Activated T-cell treated with anti-CD3 and anti-CD28 coated beads, Interleukin-2, amount 50 U/mL, for 48 hours (primary cell): ENCODE measurements around the gene CUX1.
"Not testable (repeated sequence)": the region's sequence is repeated elsewhere in the genome, so short reads cannot be mapped to it uniquely, and the experiment has no call there.

ENCODE experiments used
- DNase-seq, 2 experiments: peaks; one replicate each; pipeline ENCODE4 v3.0.0-alpha.2; 2020

CUX1 gene

DNA sequence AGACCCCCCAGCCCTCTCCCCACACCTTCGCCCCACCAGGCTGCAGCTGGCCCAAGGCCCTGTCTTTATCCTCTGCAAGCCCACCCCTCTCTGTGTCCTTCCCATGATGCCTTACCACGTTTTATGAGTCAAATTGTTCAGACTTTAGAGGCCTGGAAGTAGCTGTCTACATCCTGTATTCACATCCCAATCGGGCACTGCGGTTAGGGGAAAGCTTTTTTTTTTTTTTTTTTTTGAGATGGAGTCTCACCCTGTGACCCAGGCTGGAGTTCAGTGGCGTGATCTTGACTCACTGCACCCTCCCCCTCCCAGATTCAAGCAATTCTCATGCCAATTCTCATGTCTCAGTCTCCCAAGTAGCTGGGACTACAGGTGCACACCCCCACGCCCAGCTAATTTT is 347.7 kb downstream of the CUX1 start:
- no peak for DNase-seq

GRCh38 chr7:102167254-102167653 is 349.8 kb downstream of the CUX1 start:
- DNase-seq: no peak

DNA sequence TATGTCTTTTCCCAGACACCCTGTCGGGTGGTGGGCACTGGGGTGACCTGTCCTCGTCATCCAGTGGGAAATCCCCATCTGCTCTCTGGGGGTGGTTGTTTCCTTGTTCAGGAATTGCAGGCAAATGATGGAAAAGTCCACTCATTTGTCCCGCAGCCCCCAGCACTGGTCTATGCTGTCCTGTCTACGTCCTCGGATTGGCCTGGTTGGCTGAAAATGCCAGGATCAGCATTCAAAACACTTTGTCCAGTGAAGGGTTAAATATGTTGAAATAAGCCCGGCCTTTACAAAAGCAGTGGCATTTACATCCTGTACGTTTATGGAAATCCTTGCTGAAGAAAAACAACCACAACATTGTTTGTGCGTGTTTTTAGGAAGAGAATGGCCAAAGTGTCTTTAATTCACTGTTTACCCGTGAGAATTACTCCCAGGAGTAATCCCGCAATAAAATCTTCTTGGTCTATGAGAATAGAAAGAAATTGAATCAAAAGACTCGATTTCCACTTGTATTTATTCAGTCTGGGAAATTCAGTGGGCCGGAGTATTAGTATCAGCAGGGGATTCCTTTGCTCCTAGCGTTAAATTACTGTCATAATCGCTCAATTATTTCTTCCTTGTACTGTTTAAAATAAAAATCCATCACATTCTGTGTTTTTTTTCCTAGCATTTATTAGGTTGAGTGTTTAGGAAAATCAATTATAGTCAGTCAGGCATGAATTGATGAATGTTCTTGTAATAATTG is 352.4 kb downstream of the CUX1 start:
- no peak for DNase-seq

DNA sequence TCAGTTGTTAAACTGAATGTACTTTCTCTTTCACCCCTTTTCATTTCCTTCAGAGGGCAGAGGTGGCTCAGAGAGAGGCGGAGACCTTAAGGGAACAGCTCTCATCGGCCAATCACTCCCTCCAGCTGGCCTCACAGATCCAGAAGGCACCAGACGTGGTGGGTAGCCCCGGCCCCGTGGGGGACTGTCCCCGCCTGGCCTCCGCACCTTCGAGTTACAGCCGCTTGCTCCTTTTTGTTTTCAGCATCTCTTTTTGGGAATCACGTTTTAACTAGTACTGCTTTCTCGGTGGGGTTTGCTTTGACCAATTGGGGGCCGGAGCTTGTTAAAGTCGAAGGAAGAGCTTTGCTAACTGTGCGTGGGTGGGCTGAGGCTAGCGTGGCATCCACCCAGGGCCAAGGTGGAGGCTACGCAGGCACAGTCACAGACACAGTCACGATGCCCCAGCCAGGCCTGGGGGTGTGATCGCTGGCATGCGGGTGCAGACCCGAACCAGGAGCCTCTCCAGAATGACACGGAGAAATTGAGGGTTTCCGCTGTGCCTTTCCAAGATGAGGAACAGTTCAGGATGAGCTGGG is 353.1 kb downstream of the CUX1 start:
- no peak for DNase-seq

GRCh38 chr7:102173669-102174068 is 356.2 kb downstream of the CUX1 start:
- DNase-seq: no peak

DNA sequence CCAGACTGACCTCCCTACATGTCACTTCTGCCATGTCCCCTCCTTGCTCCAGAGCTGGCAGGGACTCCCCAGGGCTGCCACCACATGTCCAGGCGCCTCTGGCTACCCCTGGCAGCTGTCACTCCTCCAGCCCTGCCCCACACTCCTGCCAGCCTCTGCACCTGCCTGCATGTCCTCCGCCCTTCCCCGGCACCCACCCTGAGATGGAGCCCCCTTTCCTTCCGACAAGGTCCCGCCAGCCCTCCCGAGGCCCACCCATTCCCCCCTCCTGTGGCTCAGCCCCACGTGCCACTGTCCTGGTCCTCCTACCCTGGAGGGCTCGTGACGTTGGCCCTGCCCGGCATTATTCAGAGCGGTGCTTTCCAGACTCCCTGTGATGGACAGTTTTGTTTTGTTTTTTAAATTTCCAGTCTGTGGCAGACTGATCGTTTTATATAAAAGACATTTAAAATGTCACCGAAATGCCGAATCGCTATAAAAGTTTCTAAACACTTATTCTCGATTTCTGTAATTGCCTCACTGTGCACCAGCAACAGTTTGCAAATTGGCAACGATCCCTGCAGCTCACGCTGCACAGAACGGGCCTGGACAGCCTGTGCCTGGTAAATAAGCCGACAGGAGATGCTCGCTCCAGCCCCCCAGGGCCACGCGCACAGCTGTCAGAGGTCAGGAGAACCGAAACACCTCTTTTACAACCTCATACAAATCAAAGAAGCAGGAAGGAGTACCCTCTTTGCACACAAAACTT is 358.2 kb downstream of the CUX1 start:
- no peak for DNase-seq

GRCh38 chr7:102178410-102178809 is 361.0 kb downstream of the CUX1 start:
- DNase-seq: no peak

DNA sequence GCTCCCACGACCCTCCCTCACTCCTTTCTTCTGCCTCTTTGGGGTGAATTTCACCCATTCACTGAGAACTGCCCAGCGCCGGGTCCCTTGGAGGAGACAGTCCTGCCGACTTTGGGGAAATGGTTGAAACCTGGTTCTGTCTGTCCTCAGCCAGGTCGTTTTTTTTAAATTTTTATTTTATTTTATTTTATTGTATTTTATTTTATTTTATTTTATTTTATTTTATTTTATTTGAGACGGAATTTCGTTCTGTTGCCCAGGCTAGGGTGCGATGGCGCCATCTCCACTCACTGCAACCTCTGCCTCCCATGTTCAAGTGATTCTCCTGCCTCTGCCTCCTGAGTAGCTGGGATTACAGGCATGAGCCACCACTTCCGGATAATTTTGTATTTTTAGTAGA is 363.3 kb downstream of the CUX1 start:
- DNase-seq: no peak

- DNase-seq: no peak
These were observed 364.1 kb downstream of the CUX1 start for GRCh38 chr7:102181517-102181916.

DNA sequence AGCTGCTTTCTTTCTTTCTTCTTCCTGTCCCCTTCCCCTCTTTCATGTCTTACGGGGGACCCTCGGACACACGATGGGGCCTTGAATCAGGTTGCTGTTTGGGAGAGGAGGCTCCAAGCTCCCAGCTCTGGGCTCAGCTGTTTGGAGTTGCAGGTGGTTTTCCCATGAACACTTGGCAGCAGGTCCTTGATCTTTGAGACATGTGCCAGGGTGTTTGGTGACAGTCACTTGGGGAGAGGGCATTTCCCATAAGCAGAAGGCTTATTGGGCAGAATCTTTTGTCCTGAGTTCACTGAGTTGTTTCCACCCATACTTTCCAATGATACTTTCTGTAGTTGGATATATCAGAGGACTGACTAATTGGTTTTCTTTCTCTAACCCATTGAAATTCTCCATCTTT is 364.6 kb downstream of the CUX1 start:
- DNase-seq: no peak

GRCh38 chr7:102183848-102184247 is 366.4 kb downstream of the CUX1 start:
- not testable (repeated sequence) for DNase-seq

DNA sequence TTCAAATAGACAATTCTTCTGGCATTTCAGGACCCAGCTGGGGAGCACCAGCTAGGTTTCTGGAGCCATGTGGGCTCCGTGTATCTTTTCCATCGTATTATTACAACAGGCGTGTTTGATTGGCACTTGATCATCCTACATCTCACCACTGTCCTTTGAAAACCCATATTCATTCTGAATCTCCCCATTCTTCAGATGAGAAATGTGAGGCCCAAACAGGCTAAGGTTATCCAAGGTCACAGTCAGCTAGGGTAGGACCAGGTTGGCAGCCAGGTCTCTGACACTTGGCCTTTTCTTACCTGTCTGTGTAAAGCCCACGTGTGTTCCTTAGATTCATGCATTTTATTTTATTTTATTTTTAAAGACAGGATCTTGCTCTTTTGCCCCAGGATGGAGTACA is 366.9 kb downstream of the CUX1 start:
- DNase-seq: no peak

DNA sequence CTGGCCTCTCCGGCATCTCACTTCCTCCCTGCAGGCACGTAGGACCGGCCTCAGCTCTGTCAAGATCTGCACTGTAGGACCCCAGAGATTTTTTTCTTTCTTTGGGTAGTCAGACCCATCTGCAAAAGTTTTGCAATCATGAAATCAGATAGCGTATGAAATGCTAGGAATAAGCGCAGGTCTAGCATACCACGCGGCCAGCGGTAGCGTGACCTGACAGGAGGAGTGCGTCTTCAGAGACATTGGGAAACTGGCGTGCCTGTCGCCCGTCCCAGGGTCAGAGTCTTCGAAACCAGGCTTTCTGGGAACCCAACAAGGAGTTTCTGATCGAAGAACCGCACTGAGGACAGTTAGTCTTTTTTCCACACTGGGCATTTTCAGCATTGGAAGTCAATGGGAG is 368.4 kb downstream of the CUX1 start:
- DNase-seq: no peak

DNA sequence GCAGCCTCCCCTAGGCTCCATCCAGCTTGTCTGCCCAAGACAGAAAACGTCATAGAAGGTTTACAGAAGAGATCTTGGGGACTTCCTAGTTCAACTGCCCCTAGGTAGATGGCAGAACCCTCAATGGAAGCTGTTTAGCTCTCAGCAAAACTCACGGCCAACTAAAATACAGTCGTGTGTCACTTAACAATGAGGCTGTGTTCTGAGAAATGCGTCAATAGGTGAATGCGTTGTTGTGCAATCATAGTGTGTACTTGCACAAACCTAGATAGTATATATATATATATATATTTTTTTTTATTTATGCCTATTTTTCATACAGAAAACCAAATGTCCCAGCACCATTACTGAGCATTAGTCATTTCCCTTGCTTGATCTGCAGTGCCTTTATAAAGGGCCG is 368.9 kb downstream of the CUX1 start:
- DNase-seq: no peak

DNA sequence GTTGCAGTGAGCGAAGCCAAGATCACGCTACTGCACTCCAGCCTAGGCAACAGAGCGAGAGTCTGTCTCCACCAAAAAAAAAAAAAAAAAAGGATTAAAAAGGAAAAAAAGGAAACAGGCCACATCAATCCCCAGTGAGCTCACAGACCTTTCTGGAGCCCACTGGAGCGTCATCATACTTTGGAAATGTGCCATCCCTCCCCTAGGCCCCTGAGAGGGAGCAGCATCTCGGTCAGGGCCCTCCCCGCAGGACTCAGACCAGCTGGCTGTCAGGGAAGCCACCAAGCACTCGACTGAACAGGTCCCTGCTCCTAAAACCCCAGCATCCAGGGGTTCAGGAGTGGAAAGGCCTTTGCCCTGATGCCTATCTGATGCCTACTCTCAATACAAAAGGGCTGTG is 371.3 kb downstream of the CUX1 start:
- no peak for DNase-seq

DNA sequence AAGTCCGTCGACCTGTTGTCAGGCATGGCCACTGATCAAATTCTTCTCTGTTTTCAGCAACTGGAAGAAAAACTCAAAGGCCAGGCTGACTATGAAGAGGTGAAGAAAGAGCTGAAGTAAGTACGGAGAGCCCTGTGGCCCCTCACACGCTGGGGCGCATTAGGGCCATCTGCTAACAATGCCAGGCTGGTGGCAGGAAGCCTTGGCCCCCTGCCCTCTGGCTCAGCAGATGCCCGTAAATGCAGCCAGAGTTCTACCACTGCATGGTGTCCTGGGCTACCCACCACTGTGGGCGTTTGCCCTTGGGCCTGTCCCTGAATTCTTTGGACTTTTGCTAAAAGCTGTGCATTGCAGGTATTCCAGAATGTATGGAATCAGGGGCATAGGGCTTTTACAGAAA is 372.3 kb downstream of the CUX1 start:
- no peak for DNase-seq

GRCh38 chr7:102190776-102191350 is 373.4 kb downstream of the CUX1 start:
- DNase-seq: no peak

DNA sequence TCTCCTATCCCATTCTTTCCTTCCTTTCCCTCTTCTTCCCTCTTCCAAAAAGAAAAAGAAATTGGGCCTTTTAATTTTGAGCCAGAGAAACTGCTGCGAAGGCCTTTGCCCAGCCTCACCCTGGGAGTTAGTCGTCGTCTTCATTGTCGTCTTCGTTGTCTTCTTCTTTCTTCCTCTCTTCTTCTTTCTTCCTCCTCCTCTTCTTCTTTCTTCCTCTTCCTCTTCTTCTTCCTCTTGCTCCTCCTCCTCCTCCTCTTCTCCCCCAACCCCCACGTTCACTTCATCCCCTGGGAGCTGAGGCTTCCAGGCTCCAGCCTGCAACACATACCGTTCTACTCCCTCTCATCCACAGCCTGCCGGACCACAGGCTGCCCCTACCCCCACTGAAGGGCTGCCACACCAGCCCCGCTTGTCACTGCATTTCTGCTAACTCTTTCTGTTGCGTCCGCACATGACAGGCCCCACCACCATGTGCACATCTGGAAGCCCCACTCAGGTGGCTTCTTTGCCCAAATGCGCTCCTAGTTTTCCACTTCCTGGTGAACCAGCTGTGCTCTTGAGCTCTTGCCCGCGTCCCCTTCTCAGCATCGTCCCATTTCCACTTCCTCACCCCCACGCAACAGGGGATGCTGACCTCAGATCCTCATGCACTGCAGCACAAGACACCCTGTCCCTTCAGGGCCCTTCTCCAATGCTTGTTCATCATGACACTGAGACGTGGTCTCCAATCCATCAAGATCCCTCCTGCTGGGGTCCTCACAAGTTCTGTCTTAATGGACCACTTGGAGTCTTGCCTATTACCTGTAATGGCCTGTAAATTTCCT is 374.3 kb downstream of the CUX1 start:
- DNase-seq: no peak

GRCh38 chr7:102192790-102193189 is 375.4 kb downstream of the CUX1 start:
- DNase-seq: no peak

DNA sequence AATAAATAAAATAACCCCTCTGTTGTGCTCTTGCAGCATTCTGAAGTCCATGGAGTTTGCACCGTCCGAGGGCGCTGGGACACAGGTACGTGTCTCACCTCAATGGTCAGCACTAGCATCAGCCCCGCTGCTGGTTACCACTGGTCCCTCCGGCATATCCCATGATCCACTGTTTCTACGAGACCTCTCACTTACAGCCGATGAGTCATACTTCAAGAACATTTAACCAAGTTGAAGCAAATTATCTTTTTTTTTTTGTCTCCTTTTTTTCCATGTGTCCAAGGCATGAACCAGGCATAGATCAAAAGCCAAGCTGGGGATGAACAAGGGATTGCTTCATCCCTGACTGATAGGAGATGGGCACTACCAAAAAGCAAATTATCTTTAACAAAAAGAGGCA is 376.4 kb downstream of the CUX1 start:
- no peak for DNase-seq

GRCh38 chr7:102195361-102195760 is 377.9 kb downstream of the CUX1 start:
- DNase-seq: no peak

DNA sequence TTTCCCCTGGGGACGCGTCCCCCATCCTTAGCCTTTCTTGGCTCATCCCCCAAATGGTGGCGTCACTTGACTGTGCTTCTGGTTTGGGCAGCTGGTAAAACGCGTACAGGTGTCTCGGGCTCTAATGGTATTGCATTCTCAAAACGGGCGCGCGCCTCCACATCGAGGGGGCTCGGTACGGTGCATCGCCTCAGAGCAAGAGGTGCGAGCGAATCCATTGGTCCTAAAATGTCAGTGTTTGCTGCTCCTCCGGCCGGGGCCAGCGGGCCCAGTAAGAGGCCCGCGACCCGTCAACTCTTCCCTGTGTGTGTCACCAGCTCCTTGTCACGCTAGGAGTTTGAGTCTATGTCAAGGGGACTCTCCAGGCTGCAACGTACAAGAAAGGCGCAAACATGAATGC is 378.6 kb downstream of the CUX1 start:
- no peak for DNase-seq

- no peak for DNase-seq
These were observed 379.7 kb downstream of the CUX1 start for GRCh38 chr7:102197161-102197560.
